Measurements from ENCODE around the gene LTBP2. TPM values are rescaled to one million over a fixed set of nuclear protein-coding genes. Genes with fewer than 3 reads are reported as not detected.

Gene LTBP2
- total RNA-seq, 1 experiment from 2014 or later, result 17.4 TPM

DNA sequence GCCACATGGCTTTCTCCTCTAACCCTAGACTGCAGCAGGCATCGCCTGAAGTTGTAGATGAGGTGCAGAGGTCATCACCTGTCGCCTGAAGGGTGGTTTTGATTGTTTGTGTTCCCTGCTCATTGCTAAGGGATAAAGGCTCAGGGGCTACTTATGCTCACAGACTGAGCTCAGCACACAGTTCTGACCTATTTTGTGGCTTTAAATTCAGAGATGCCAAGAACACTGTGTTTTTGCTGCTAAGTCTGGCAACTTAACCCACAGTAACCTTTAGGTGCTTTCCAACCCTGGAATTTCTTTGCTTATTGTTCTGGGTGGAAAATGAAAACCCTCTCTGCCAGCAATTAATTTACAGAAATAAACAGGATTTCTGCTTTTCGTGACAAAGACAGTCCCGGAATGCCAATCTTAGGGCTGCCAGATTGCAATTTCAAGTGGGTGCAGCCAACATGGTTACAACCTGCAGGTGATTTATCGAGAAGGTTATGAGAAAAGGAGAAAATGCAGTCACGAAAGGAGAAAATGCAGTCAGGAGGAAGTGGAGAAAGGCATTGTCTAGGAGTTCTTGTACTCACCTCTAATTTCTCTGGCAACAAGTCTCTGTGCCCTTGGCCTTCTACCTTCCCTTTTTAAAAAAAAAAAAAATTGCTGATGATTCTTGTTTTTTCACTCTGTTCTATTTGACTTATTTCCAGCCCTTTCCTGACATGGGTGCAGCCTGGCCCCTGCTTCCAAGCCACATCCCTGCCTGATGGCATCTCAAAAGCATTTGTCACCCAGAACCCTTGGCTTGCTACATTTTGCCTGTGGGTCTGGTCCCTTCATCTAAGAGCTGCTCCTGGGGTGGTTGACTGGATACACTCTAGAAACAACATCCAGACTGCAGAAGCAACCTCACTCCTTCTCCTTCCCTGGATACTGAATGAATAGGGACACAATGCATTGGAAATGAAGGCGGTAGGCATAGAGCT is 142.2 kb downstream of the LTBP2 start:
- H2AFZ ChIP-seq (ENCODE audit: low read length), result no peak overlapping the region
- H3K36me3 ChIP-seq (ENCODE audit: low read depth, low read length), result no peaks in the 10 kb centered on the region
- H4K20me1 ChIP-seq (ENCODE audit: low read length), result no peaks in the 10 kb centered on the region
- no peak for ATAC-seq
- TF ChIP-seq EZH2 (IDR thresholded peaks at IDR 0.05; ENCODE audit: low read length, unreplicated experiment), result no peak
- TF ChIP-seq EZH2phosphoT487 (IDR thresholded peaks at IDR 0.05; ENCODE audit: borderline replicate concordance, low read length), result no peak
- TF ChIP-seq CTCF (conservative IDR thresholded peaks at IDR 0.05; ENCODE audit: low read depth, low read length), result no peak
- H3K4me2 ChIP-seq (ENCODE audit: low read length), result no peak overlapping the region
- H3F3A ChIP-seq (ENCODE audit: low read length, unreplicated experiment), result no peaks in the 10 kb centered on the region
- no peak overlapping the region for H3K27ac ChIP-seq (ENCODE audit: low read length)
- H3K9me2 ChIP-seq (replicated peaks; ENCODE audit: low read length), result no peaks in the 10 kb centered on the region
- ChIA-PET CTCF (no interaction called here), POLR2A (ENCODE audit: unreplicated experiment) (no interaction called here)
- intact Hi-C loops (cut with micrococcal nuclease), result no loop called here
- no peaks in the 10 kb centered on the region for H3K9me3 ChIP-seq (ENCODE audit: low read length)
- H3K79me2 ChIP-seq (ENCODE audit: low read length), result no peaks in the 10 kb centered on the region
- no peak for DNase-seq
- no TSS peak for BruUV-seq (replicated peaks)
- H3K4me3 ChIP-seq (ENCODE audit: low read length), result no peak overlapping the region
- no peak overlapping the region for H3K9ac ChIP-seq (ENCODE audit: low read length)
- H3K4me1 ChIP-seq (ENCODE audit: insufficient read depth, low read length), result no peaks in the 10 kb centered on the region
- no peaks in the 10 kb centered on the region for H3K27me3 ChIP-seq (ENCODE audit: low read length)

GRCh38 chr14:74468513-74468912 is 143.5 kb downstream of the LTBP2 start:
- no peak for ATAC-seq
- no peaks in the 10 kb centered on the region for H3F3A ChIP-seq (ENCODE audit: low read length, unreplicated experiment)
- no peak overlapping the region for H2AFZ ChIP-seq (ENCODE audit: low read length)
- no peaks in the 10 kb centered on the region for H3K79me2 ChIP-seq (ENCODE audit: low read length)
- H3K9ac ChIP-seq (ENCODE audit: low read length), result no peak overlapping the region
- H3K36me3 ChIP-seq (ENCODE audit: low read depth, low read length), result no peaks in the 10 kb centered on the region
- no peaks in the 10 kb centered on the region for H4K20me1 ChIP-seq (ENCODE audit: low read length)
- no peak overlapping the region for H3K4me3 ChIP-seq (ENCODE audit: low read length)
- no peaks in the 10 kb centered on the region for H3K9me2 ChIP-seq (replicated peaks; ENCODE audit: low read length)
- H3K4me1 ChIP-seq (ENCODE audit: insufficient read depth, low read length), result no peaks in the 10 kb centered on the region
- no peaks in the 10 kb centered on the region for H3K9me3 ChIP-seq (ENCODE audit: low read length)
- intact Hi-C loops (cut with micrococcal nuclease), result no loop called here
- H3K4me2 ChIP-seq (ENCODE audit: low read length), result no peak overlapping the region
- no peak overlapping the region for H3K27ac ChIP-seq (ENCODE audit: low read length)
- DNase-seq, result no peak
- POLR2A ChIA-PET (ENCODE audit: unreplicated experiment), result no interaction called here
- CTCF ChIA-PET, result no interaction called here
- BruUV-seq (replicated peaks), result no TSS peak
- H3K27me3 ChIP-seq (ENCODE audit: low read length), result no peaks in the 10 kb centered on the region
- no peak for TF ChIP-seq EZH2phosphoT487 (IDR thresholded peaks at IDR 0.05; ENCODE audit: borderline replicate concordance, low read length)
- TF ChIP-seq CTCF (conservative IDR thresholded peaks at IDR 0.05; ENCODE audit: low read depth, low read length), result no peak
- TF ChIP-seq EZH2 (IDR thresholded peaks at IDR 0.05; ENCODE audit: low read length, unreplicated experiment), result no peak

DNA sequence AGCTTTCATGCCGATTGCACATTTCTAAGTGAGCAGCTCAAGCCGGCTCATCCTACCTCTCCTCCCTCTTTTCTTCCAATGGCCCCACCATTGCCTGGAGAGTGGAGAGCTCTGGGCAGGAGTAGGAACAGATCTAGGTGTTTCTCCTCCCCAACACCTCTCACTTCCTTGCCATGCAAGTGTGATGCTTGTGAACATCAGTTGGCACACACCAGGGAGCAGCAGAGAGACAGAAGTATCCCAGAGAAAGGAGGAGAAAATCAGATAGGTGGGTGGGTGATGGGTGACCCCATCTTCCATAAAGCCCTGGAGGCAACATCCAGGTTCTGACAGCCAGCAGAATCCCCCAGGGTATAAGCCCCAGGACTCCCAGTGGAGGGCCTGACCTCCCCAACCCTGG is 146.7 kb downstream of the LTBP2 start:
- H3K4me1 ChIP-seq (ENCODE audit: insufficient read depth, low read length), result no peaks in the 10 kb centered on the region
- no peak overlapping the region for H3K9ac ChIP-seq (ENCODE audit: low read length)
- no peak overlapping the region for H3K4me2 ChIP-seq (ENCODE audit: low read length)
- CTCF ChIA-PET, result no interaction called here
- POLR2A ChIA-PET (ENCODE audit: unreplicated experiment), result no interaction called here
- no peak overlapping the region for H3K27ac ChIP-seq (ENCODE audit: low read length)
- H2AFZ ChIP-seq (ENCODE audit: low read length), result no peak overlapping the region
- H3K27me3 ChIP-seq (ENCODE audit: low read length), result no peaks in the 10 kb centered on the region
- no peaks in the 10 kb centered on the region for H4K20me1 ChIP-seq (ENCODE audit: low read length)
- no peaks in the 10 kb centered on the region for H3K9me3 ChIP-seq (ENCODE audit: low read length)
- no peak for TF ChIP-seq EZH2 (IDR thresholded peaks at IDR 0.05; ENCODE audit: low read length, unreplicated experiment)
- TF ChIP-seq CTCF (conservative IDR thresholded peaks at IDR 0.05; ENCODE audit: low read depth, low read length), result no peak
- TF ChIP-seq EZH2phosphoT487 (IDR thresholded peaks at IDR 0.05; ENCODE audit: borderline replicate concordance, low read length), result no peak
- DNase-seq, result no peak
- H3F3A ChIP-seq (ENCODE audit: low read length, unreplicated experiment), result no peaks in the 10 kb centered on the region
- H3K79me2 ChIP-seq (ENCODE audit: low read length), result no peaks in the 10 kb centered on the region
- intact Hi-C loops (cut with micrococcal nuclease), result no loop called here
- no TSS peak for BruUV-seq (replicated peaks)
- no peaks in the 10 kb centered on the region for H3K36me3 ChIP-seq (ENCODE audit: low read depth, low read length)
- ATAC-seq, result no peak
- no peak overlapping the region for H3K4me3 ChIP-seq (ENCODE audit: low read length)
- H3K9me2 ChIP-seq (replicated peaks; ENCODE audit: low read length), result no peaks in the 10 kb centered on the region
